GM12878 (cell line): Measurements from ENCODE around the gene GPRC5B. TPM values are rescaled to one million over a fixed set of nuclear protein-coding genes. Genes with fewer than 3 reads are reported as not detected.

Experiments
- ATAC-seq: fragments of 200-7000 bp; cut with Tn5 transposase; 3 replicates; pipeline ENCODE4 v1.9.1; 2020; ENCODE audit warnings: mild to moderate bottlenecking, moderate library complexity
- BruUV-seq: library from RNA; stranded (reverse); fragments of 400-500 nt; replicated peaks from 2 replicates; lab custom pipeline; 2021; lab: Mats Ljungman, UMichigan
- CTCF ChIA-PET: fragments of 300-600 bp; sonication (Branson Sonifier 250); formaldehyde crosslinking; extraction: SDS; loops from one replicate; lab custom pipeline; 2021; ENCODE audit warnings: inconsistent platforms; lab: Yijun Ruan, JAX
- POLR2A ChIA-PET: fragments of 350-600 bp; formaldehyde crosslinking; extraction: SDS; loops from one replicate; lab custom pipeline; 2021; ENCODE audit warnings: inconsistent platforms; lab: Charles Lee
- RAD21 ChIA-PET: fragments of 300-600 bp; sonication (Branson Sonifier 250); formaldehyde crosslinking; loops from one replicate; lab custom pipeline; 2023; ENCODE audit warnings: antibody characterized with exemption; ENCODE audit not compliant: unreplicated experiment; lab: Charles Lee
- SMC1A ChIA-PET: fragments of 300-600 bp; sonication (Branson Sonifier 250); formaldehyde crosslinking; loops from one replicate; lab custom pipeline; 2023; ENCODE audit not compliant: unreplicated experiment, uncharacterized antibody; lab: Charles Lee
- DNase-seq: peaks from one replicate; pipeline ENCODE4 v3.0.0-alpha.2; 2011; ENCODE audit warnings: low read depth, low spot score
- FAIRE-seq: peaks from 3 replicates; lab custom pipeline; 2011; peaks lifted over from hg19 to GRCh38; lab: Jason Lieb, UNC
- H2AFZ ChIP-seq: 2 replicates; pipeline ENCODE4 v1.6.0; 2011; ENCODE audit warnings: low read depth, low read length, control low read depth; ENCODE audit not compliant: control insufficient read depth
- H3K27ac ChIP-seq: 2 replicates; pipeline ENCODE4 v1.5.1; 2011; ENCODE audit warnings: control low read depth; ENCODE audit not compliant: control insufficient read depth, insufficient read depth
- H3K27me3 ChIP-seq, 2 experiments: replicated peaks in 1 of 2; 2 replicates each; pipeline versions ENCODE4 v1.6.0 to v1.6.1; 2011; ENCODE audit warnings: low read length in 1 of 2; ENCODE audit not compliant: control insufficient read depth in 2 of 2, insufficient read depth in 2 of 2
- H3K36me3 ChIP-seq, 2 experiments: 2 replicates each; pipeline ENCODE4 v1.5.1; 2011; ENCODE audit warnings: low read length in 1 of 2; ENCODE audit not compliant: control insufficient read depth in 2 of 2, insufficient read depth in 2 of 2
- H3K4me1 ChIP-seq: 2 replicates; pipeline ENCODE4 v1.6.1; 2011; ENCODE audit warnings: mild to moderate bottlenecking, low read length, moderate library complexity, mixed read lengths; ENCODE audit not compliant: control insufficient read depth, insufficient read depth
- H3K4me2 ChIP-seq: 2 replicates; pipeline ENCODE4 v1.6.0; 2011; ENCODE audit warnings: control low read depth; ENCODE audit not compliant: control insufficient read depth, insufficient read depth
- H3K4me3 ChIP-seq: fragments of 200-600 bp; sonication (generic); 2 replicates; pipeline ENCODE4 v1.5.1; 2016
- H3K79me2 ChIP-seq: 2 replicates; pipeline ENCODE4 v1.6.0; 2011; ENCODE audit warnings: low read length; ENCODE audit not compliant: control insufficient read depth, insufficient read depth
- H3K9ac ChIP-seq: 2 replicates; pipeline ENCODE4 v1.8.0; 2011; ENCODE audit warnings: low read length, control low read depth, mixed read lengths; ENCODE audit not compliant: control insufficient read depth, insufficient read depth
- H3K9me3 ChIP-seq: replicated peaks from 3 replicates; pipeline ENCODE4 v1.5.1; 2011; ENCODE audit warnings: mild to moderate bottlenecking, low read length; ENCODE audit not compliant: control insufficient read depth, insufficient read depth
- H4K20me1 ChIP-seq: 2 replicates; pipeline ENCODE4 v1.6.0; 2011; ENCODE audit not compliant: control insufficient read depth, insufficient read depth
- CBX3 ChIP-seq: fragments of 200-600 bp; sonication (generic); IDR thresholded peaks from 2 replicates; pipeline ENCODE4 v1.6.1; 2016; ENCODE audit warnings: low read depth, borderline replicate concordance
- JUNB ChIP-seq: IDR thresholded peaks from 2 replicates; pipeline ENCODE4 v1.6.1; 2016; ENCODE audit warnings: antibody characterized with exemption, mild to moderate bottlenecking
- KLF5 ChIP-seq: fragments of 450-650 bp; IDR thresholded peaks from 2 replicates; pipeline ENCODE4 v1.6.1; 2014; ENCODE audit warnings: mild to moderate bottlenecking; ENCODE audit not compliant: partially characterized antibody
- MTA3 ChIP-seq: IDR thresholded peaks from 2 replicates; pipeline ENCODE4 v1.6.1; 2012; ENCODE audit warnings: low read length, inconsistent platforms, borderline replicate concordance
- NR2F1 ChIP-seq: fragments of 450-650 bp; conservative IDR thresholded peaks from 2 replicates; pipeline ENCODE4 v1.6.1; 2017; ENCODE audit warnings: mild to moderate bottlenecking
- PAX8 ChIP-seq: fragments of 450-650 bp; IDR thresholded peaks from 2 replicates; pipeline ENCODE4 v1.6.1; 2017; ENCODE audit warnings: mild to moderate bottlenecking, moderate library complexity
- RELA ChIP-seq: fragments of 450-650 bp; IDR thresholded peaks from 2 replicates; pipeline ENCODE4 v1.8.0; 2014; ENCODE audit warnings: borderline replicate concordance; ENCODE audit not compliant: partially characterized antibody
- WGBS: methylation state at CpG from one replicate; pipeline ENCODE4 v1.1.6; 2016; ENCODE audit warnings: low lambda C conversion rate; ENCODE audit not compliant: insufficient replicate concordance, insufficient coverage; ENCODE audit errors: missing lambda C conversion rate; 5-methylcytosine and 5-hydroxymethylcytosine counted together
- in situ Hi-C: fragments of 300-500 bp; cut with MboI; formaldehyde crosslinking; loops from 9 replicates; pipeline ENCODE4 v1.14.3; 2018; ENCODE audit warnings: mixed read lengths
- intact Hi-C: fragments of 100-400 bp; cut with micrococcal nuclease; formaldehyde crosslinking; loops from one replicate; pipeline ENCODE4 v1.14.2; 2022; ENCODE audit not compliant: unreplicated experiment
- polyA plus RNA-seq, 11 experiments: library from polyadenylated mRNA; depleted of rRNA in 4 of 11; unstranded in 6 of 11; stranded (reverse) in 5 of 11; fragments of >200 nt; fragmentation: Nextera tagmentation in 4 of 11; fragmentation: Illumina TruSeq in 1 of 11; extraction: Ambion mirVana in 4 of 11; extraction: Trizol in 1 of 11; gene quantifications; 1 replicate in 1 of 11; 2 replicates in 10 of 11; pipeline versions ENCODE4 v1.2.1 to v1.2.3, GENCODE V29; 2011 to 2016; ENCODE audit warnings: inconsistent platforms in 2 of 11, missing spikeins in 2 of 11, low read depth in 1 of 11
- total RNA-seq, 4 experiments: library from RNA; depleted of rRNA in 3 of 4; stranded (reverse); fragments of >200 nt in 3 of 4; fragmentation: Illumina TruSeq in 1 of 4; extraction: Trizol in 1 of 4; gene quantifications; 2 replicates each; pipeline versions ENCODE4 v1.2.1 to v1.2.3, GENCODE V29; 2013 to 2021
- TF ChIP-seq, protein P1 (sequence below): IDR thresholded peaks from 2 replicates; pipeline ENCODE4 v1.6.1; 2012; ENCODE audit warnings: low read length, inconsistent platforms

The GPRC5B gene
- total and polyA plus RNA-seq, 10 of the 15 experiments (the other 5 are each of a cell fraction or from before 2014, with no cell fraction given) = 0.01 to 0.42 (median 0.15) TPM; not detected in 2

GRCh38 chr16:19809121-19809635 lies 75.5 kb downstream of the GPRC5B start:
- CTCF ChIA-PET = no interaction called here
- Histone ChIP-seq H3K4me1 (peaks cover 4% of the 10 kb centered on the region; the same call in 1 of the 2 replicates), H3K27ac (no peak overlapping the region), H3K9ac (no peak overlapping the region), H2AFZ (no peak overlapping the region), H4K20me1 (no peaks in the 10 kb centered on the region), H3K79me2 (no peaks in the 10 kb centered on the region), H3K27me3 (no peaks in the 10 kb centered on the region), H3K4me2 (no peak overlapping the region), H3K9me3 (peaks cover 4% of the 10 kb centered on the region; the same call in 1 of the 3 replicates), H3K36me3 (no peaks in the 10 kb centered on the region), H3K4me3 (no peak overlapping the region)
- BruUV-seq = no TSS peak
- POLR2A ChIA-PET = no interaction called here
- FAIRE-seq (no peak), DNase-seq (no peak), ATAC-seq (peak; percentile 23)
- WGBS = 45% methylated on average over 4 of the region's 4 CpGs
- TF ChIP-seq JUNB (no peak), KLF5 (no peak), CBX3 (no peak), MTA3 (no peak), NR2F1 (0 out of 2 replicates have a peak, but pooled peaks have one; percentile 21), RELA (no peak), PAX8 (no peak)
- TF ChIP-seq, protein P1, sequence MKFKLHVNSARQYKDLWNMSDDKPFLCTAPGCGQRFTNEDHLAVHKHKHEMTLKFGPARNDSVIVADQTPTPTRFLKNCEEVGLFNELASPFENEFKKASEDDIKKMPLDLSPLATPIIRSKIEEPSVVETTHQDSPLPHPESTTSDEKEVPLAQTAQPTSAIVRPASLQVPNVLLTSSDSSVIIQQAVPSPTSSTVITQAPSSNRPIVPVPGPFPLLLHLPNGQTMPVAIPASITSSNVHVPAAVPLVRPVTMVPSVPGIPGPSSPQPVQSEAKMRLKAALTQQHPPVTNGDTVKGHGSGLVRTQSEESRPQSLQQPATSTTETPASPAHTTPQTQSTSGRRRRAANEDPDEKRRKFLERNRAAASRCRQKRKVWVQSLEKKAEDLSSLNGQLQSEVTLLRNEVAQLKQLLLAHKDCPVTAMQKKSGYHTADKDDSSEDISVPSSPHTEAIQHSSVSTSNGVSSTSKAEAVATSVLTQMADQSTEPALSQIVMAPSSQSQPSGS = no peak
- SMC1A ChIA-PET = no interaction called here
- intact Hi-C loops = loop anchor here (10.0 kb wide), 1 partner anchor 46 kb away; no protein-coding TSS in a partner anchor
- RAD21 ChIA-PET = interaction anchor here (0.6 kb wide), 1 partner anchor 599 kb away, joined by 3 read pairs; no protein-coding TSS in a partner anchor
- in situ Hi-C loops = no loop called here
